DMS 273 (cell line): ENCODE data around the gene SLC6A3.
"Not testable (repeated sequence)": the region's sequence is repeated elsewhere in the genome, so short reads cannot be mapped to it uniquely, and the experiment has no call there.

ENCODE experiments used
- DNase-seq: peaks from one replicate; lab custom pipeline; 2025; ENCODE audit not compliant: unreplicated experiment; lab: John Stamatoyannopoulos, UW

SLC6A3 gene

DNA sequence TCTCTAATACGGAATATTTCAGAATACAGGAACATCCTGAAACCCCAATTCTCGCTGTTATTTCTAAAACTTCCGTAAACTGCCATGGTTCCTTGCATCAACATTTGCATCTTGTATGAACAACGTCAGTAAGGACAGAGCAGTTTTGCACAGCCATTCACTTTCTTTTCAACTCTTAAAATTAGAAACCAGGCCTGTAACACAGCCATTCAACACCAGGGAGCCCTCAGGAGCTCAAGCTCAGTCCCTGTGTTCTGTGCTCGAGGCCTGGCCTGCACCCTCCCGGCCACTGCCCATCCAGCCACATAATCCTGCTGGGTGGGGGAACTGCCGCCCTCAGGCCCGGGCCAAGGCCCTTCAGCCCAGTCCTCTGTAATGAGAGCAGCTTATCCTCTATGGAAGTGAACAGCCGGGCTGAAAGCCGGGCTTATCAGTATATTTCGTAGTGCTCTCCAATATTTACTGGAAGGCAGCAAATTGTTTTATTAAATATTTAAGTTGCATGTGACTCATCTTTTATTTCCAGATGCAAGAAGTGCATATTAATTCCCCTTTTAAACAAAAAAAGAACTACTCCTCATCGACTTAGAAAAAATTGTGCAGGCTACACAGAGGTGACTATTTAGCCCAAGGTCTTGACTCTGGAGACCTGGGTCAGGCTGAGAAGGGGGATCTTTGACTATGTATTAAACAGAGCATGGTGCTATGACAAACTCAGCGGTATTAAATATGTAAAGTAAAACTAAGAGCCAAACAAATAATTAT lies 33.2 kb upstream of the SLC6A3 start:
- DNase-seq, result no peak

DNA sequence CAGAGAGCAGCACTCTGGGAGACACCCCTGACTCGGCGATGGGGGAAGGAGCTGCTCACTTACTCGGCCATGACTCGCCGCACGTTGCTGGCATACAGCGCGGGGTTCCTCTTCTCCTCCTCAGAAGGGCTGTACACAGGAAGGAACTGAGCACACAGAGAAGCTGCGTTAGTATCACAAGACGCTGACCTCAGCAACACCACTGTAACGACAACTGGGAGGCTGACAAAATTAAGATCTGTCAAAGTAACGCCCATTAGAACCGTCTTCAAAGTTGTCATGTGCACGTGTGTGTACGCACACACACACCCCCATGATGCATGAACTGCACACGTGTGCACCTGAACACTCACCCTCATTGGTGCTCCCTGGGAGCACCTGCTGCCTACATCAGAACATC lies 32.1 kb upstream of the SLC6A3 start:
- no peak for DNase-seq

DNA sequence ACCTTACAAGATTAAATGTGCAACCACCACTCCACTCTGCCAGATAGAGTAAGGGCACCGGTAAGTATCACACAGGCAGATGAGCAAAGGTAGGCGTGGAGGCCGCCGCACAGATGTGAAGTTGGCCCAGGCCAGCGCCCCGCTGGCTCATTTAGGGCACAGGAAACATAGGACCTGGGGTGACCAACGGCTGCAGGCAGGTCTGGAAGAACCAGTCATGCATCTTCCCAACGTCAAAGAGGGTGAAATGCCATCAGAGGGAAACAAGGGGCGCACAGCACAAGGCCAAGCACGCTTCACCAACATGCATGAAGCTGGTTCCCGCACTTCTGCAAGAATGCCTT lies 31.7 kb upstream of the SLC6A3 start:
- DNase-seq, result no peak

DNA sequence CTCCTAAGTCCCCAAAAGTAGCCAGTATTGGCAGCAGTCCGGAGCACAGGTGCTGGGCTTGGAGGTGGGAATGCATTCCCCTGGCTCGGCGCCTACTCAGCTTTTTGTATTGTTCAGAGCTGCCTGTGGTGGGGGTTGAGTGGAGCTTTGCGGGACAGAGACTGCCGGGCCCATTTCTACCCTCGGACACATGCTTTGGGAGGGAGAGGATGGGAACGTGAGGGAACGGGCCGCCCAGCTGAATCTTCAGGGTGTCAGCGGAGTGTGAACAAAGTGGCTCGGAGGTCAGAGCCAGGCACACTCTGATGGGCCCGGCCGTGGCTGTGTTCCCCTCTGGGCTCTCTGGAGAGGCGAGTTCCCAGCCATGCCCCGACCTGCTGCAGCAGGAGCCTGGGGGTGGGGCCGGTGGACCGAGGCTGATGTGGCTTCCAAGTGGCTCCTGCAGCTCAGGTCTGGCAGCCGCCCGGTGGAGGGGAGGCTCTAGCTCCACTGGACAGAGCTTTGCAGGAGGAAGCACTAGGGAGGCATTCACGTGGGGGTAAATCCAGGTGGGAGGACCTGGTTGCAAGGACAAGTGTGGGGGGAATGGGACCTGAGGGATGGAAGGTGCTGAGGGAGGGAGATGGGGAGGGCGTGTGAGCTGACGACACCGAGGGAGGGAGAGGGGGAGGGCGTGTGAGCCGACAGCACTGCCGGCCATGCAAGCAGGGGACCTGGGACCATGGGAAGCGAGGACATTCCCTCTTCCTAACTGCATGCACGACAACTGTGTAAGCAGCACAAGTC lies 31.1 kb upstream of the SLC6A3 start:
- no peak for DNase-seq

DNA sequence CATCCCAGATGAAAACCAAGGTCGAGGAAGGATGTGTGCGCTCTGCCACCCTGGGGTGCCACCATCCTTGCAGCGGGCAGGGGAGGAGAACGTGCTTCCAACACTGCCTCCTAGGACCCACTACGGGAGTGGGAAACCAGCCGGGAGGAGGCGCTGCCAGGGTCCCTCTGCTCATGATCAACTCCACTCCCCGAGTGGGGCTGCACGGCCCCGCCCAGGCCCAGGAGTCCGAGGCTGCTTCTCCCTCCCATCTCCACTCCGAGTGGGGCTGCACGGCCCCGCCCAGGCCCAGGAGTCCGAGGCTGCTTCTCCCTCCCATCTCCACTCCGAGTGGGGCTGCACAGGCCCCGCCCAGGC lies 30.3 kb upstream of the SLC6A3 start:
- DNase-seq, result not testable (repeated sequence)

DNA sequence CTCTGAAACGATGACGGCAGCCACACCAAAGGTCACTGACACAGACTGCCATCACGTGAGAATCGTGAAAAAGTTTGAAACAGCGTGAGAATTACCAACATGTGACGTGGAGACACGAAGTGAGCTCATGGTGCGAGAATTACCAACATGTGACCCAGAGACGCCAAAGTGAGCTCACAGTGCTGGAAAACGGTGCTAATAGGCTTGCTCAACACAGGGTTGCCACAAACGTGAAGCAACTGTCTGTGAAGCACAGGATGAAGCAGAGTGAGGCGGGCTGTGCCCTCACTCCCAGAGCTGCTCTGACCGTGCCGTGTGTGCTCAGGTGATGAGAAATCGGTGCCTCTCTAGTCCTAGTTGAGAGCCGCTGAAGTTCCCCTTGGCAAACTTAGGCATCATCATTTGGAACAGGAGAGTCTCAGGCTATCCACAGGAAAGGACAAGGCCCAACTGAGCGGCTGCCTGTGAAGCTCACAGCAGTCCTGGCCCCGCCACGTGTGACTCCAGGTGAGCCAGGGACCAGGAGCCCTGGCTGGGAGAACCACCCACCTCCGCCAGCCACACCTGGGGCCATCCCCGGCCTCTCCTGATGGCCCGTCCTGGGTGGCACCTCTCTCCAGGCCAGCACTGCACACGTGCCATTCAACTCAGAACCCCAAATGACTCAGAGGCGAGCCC lies 29.8 kb upstream of the SLC6A3 start:
- no peak for DNase-seq

DNA sequence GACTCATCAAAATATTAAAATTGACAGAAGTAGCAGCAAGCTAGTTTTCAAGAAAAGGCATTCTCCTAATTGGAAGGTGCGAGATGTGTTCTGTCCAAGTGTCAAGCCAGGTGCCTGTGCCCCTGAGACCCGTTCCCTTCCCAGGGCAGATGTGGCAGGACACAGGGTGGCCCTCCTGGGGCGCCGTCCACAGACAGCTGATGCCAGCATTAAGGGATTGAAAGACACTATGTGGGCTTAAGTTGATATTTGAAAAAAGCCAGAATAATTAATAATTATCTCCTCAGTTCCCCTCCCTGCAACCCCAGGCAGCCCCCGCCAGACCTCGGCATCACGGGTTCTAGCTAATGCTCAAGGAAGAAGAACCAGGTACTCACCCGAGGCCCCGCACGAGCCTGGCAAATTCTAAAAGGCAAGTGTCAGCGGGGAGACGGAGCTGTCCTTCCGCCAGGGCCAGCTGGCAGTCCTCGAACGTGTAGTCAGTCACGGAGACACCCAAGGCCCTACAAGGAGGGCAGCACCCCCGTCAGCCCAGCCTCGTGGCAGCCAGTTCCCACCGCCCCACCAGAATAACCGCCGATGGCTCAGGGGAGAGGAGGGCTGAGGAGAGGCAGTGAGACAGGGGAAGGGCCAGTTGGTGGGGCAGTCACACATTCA lies 29.1 kb upstream of the SLC6A3 start:
- no peak for DNase-seq

DNA sequence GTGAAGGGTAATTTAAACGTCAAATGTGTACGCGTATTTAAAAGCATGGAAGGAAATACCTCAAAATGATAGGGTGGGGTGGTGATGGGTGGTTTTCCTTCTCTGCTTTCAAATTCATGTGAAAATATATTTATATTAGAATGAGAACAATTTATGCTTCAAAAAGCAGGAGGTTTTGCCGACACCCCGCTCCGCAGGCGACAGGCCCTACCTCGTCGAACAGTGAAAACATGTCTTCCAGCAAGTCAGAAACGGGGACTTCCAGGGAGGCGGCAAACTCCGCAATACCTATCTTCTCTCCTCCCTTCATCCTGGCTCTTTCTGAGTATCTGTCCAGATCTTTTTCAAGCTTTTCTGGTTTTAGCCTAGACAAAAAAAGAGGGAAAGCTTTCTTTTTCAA lies 28.5 kb upstream of the SLC6A3 start:
- no peak for DNase-seq

DNA sequence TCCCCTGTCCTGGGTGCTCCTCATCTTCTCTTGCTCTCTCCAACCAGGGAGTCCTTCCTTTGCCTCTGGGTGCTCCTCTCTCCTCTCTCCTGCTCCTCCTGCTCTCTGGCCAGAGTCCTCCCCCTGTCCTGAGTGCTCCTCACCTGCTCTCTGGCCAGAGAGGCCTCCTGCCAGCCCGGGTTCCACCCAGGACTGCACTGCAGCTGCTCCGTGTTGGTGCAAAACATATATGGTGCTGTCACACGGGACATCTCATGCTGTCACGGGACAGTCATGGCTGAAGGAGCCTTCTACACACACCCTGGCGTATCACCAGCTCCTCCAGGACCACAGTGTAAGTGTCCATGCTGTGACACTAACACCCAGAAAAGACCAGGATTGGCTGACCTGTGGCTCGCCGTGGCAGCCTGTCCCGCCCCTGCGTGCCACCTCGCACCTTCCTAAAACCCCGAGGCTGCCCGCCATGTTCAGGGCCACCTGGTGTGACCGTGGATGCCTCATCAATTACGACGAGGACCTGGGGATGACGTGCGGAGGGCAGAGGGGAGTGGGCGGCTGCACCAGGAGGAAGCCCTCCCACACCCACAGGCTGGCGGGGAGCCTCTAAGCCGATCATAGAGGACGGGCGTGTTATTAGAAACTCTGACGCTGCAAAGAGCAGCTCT lies 27.9 kb upstream of the SLC6A3 start:
- no peak for DNase-seq

DNA sequence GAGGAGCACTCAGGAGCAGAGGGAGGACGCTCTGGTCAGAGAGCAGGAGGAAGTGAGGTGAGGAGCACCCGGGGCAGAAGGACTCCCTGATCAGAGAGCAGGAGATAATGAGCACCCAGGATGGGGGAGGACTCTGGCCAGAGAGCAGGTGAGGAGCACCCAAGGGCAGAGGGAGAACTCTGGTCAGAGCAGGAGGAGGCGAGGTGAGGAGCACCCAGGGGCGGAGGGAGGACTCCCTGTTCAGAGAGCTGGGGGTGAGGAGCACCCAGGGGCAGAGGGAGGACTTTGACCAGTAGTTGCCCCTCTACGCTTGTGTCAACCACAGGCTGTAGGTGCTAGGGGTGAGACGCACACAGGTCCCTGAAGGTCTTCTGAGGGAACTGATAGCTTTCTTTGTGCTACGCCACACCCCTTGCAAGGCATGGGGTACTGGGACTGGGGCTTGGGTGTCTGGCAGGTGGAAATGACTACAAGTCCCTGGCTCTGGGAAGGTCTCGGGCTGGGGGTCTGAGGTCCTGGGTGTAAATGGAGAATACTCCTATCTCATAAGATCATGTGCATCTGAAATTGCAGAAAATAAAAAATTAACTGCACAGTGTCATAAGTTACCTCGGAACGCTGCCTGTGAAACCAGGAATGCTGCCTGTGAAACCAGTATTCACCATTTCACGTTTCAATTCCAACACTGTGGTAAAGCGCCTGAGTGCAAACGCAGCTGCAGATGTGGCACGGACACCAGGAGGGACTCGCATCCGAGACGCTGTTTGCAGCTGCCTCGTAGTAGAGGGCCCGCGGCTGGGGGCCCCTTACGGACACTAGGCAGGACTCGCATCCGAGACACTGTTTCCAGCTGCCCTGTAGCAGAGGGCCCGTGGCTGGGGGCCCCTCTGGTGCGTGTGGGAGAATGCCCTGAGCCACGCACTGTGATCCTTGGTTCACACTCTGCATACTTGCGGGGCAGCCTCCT lies 27.0 kb upstream of the SLC6A3 start:
- no peak for DNase-seq

DNA sequence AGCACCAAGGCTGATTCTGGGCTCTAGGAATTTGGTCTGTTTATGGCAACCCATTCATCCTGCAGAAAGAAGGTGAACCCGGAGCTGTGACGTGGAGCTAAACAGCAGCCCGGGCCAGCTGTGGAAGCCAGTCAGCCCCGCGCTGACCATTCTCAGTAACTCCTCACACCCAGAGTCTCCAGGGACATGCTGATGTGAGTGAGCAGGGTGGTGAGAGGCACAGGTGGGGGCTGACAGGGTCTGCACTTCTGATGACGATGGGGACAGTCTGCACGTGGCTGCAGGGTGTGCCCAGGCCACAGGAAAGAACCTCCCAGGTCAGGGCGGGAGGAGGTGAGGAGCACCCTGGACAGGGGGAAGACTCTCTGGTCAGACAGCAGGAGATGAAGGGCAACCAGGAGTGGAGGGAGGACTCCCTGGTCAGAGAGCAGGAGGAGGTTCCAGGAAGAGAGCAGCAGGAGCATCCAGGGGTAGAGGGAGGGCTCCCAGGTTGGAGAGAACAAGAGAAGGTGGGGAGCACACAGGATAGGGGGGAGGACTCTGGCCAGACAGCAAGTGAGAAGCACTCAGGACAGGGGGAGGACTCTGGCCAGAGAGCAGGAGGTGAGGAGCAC lies 26.1 kb upstream of the SLC6A3 start:
- DNase-seq, result no peak

DNA sequence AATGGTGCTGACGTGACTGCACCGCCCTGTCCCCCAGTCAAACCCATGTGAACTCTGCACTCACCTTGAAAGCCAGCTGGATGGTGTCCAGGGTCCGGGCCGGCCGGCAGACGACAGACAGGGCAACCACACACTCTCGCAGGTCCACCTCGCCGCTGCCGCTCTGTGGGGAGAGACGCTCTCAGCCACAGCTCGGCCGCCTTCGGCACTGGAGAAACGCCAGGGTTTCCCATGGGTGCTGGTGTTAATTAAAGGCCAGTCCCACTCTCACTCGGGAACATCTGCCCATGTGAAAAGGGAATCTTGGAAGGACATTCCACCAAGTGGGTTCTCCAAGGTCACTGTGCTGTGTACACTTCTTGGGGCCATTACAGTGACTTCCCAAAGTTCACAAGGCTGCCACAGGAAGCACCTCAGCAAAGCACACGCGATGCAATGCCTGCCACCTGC lies 25.5 kb upstream of the SLC6A3 start:
- no peak for DNase-seq

DNA sequence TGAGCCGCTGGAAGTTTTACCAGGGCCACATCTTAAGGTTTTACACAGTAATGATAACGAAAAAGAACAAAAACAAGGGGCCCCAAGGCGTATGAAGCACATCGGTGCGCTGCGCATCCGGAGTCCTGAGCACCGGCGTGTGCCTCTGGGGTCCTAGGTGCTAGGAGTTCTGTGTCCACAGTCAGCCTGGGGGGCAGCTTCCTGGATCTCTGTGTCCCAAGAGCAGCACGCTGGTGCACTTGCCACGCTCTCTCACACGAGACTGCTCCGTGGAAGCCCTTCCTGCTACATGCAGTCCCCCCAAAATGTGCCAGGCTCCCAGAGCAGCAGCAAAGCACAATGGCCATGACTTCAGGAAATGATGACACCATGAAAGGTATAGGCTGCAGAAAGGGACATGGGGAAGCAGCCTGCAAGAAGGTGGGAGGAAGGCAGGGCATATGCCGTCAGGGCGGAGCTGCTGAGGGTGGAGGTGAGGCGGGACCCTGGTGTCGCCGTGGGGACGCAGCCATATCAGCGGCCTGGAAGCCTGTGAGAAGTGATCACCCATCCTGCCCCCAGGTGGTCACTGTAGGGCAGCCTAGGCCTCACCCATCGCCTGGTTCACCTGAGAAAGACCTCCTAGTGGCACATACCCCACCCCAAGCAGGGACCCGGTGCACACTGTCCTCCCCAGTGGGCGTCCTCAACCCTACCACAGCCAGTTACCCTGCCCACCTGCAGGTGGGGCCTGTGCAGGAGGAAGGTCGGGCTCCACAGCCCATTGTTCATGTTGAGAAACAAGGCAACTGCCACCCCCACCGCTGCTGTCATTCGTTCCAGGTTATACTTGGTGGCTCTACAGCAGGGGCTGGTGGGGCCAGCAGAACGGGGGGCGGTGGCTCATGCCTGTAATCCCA lies 23.6 kb upstream of the SLC6A3 start:
- DNase-seq, result no peak

DNA sequence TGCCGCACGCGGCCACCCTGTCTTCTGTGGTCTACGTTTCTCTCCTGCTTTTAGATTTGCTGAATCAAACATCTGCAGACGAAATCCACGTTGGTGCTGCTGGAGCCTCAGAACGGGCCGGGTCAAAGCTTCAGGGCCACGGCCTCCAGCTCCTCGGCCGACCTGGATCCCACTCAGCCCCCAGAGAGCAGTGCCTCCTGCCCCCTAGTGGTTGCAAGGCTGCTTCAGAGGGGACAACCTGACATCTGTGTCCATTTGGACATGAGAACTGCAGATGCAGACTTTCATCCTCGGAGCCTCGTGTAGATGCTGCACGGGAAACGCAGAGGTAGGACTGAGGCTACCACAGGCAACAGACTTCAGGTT lies 23.0 kb upstream of the SLC6A3 start:
- peak; percentile 40 for DNase-seq

DNA sequence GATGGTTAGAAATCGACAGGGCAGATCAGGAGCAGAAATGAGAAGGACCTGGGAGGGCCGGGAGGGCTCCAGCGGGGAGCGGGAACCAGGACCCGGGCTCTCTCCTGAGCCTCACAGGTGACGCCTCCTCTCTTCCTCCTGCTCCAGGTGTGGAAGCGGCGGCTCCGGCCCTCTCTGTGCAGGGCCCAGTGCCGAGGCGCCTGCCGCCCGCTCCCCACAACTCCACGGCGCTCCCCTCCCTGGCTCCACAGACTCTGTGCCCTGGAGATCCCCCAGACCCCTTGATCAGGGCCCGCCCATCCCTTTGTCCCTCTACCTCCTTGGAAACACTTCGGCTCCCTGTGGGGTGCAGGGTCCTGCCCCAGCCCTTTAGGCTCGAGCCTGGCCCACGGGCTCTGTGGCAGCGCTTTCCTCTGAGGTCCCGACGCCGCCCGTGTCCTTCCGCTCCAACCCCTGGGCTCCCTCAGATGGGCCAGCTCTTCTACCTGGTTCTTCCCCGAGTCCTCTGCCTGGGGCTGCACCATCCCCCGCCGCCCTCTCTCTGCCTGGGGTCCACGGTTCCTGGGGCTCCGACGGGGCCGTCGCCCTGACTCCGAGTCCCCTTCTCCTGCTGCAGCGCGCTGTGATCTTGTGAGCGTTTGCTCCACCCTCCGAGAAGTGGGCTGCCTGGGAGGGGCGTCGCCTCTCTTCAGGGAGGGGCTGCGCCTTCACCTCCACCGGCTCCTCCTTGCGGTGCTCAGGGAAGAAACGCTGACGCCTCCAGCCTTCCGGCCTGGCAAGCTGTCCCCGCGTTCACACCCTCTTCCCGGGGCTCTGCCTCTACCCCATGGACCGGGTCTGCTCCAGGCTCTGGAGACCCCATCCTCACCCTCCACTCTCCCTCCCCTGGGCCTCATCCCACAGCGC lies 22.4 kb upstream of the SLC6A3 start:
- DNase-seq, result no peak

DNA sequence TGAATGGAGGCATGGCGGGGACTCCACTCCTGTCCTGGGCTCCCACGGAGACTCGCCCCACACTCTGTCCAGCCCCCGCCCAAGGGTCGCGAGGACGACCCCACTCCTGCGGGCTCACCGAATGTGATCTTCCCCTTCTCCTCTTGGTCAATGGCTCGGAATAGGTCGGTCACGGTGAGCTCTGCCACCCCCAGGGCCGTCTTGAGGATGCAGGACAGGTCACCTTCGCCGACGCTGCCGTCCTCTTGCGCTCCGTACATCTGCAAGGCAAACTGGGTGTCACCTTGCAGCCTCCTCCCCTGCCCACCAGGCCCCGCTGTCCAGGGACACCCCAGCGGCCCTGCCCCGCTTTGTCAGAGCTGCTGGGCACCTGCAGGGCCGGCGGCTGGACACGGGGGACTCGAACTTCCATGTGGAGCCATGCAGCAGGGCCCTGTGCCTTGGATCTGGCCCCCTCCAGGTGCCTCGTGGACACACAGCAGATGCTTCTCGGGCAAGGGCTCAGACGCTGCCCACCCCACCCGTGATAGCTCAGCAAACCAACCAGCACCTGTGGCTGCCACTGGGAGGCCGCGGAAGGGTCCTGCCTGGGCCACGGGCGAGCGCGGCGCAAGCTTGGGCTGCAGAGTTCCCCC lies 21.5 kb upstream of the SLC6A3 start:
- DNase-seq, result no peak

DNA sequence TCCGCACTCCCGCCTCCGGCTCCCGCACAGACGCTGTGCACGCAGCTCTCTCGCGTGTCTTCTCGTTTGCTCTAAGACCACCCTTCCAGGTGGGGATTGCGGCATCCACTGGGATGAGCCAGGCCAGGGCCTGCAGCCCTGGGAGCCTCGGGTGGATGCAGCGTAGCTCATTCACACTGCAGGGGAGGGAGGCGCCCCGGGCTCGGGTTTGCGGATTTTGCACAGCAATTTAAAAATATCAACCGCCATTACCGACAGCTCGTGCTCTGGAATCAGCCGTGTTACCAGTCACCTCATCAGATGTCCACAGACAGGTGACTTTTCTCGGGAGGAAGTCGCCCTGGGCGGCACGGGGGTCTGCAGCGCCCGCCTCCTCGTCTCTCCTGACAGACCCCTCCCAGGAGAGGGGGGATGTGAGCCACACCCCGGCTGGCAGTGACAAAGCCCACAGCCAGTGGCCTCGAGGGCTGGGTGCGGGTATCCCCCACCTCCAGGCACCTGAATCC lies 20.8 kb upstream of the SLC6A3 start:
- DNase-seq, result no peak
